Endothelial cell (in vitro differentiated cells): Measurements from ENCODE around the gene CLEC1A. TPM values are rescaled to one million over a fixed set of nuclear protein-coding genes. Genes with fewer than 3 reads are reported as not detected.

Source experiments
- DNase-seq: peaks from one replicate; pipeline ENCODE4 v3.0.0; 2021; ENCODE audit warnings: low spot score
- H3K27ac Mint-ChIP-seq: one replicate; pipeline ENCODE4 v1.8.0; 2021; ENCODE audit warnings: mixed read lengths, inconsistent platforms; ENCODE audit not compliant: unreplicated experiment
- H3K27me3 Mint-ChIP-seq: one replicate; pipeline ENCODE4 v1.8.0; 2021; ENCODE audit warnings: mild to moderate bottlenecking, moderate library complexity, mixed read lengths, inconsistent platforms; ENCODE audit not compliant: unreplicated experiment
- H3K36me3 Mint-ChIP-seq: one replicate; pipeline ENCODE4 v1.8.0; 2021; ENCODE audit warnings: mild to moderate bottlenecking, low read depth, mixed read lengths, inconsistent platforms; ENCODE audit not compliant: unreplicated experiment
- H3K4me1 Mint-ChIP-seq: one replicate; pipeline ENCODE4 v1.8.0; 2021; ENCODE audit warnings: mild to moderate bottlenecking, mixed read lengths, inconsistent platforms; ENCODE audit not compliant: unreplicated experiment
- H3K4me3 Mint-ChIP-seq: one replicate; pipeline ENCODE4 v1.8.0; 2021; ENCODE audit warnings: mild to moderate bottlenecking, mixed read lengths, inconsistent platforms; ENCODE audit not compliant: unreplicated experiment
- H3K9me3 Mint-ChIP-seq: one replicate; pipeline ENCODE4 v1.8.0; 2021; ENCODE audit warnings: mixed read lengths, inconsistent platforms; ENCODE audit not compliant: unreplicated experiment
- total RNA-seq: library from RNA; stranded (reverse); fragmentation: NEBNext Ultra II Directional; extraction: Animal tissue kit (Norgen Biotek cat#: 25700); gene quantifications from one replicate; pipeline ENCODE4 v1.2.1, GENCODE V29; 2021; ENCODE audit not compliant: unreplicated experiment
- TF ChIP-seq, protein P1 (sequence below): fragments of 200-600 bp; sonication (generic); IDR thresholded peaks from one replicate; pipeline ENCODE4 v1.5.0; 2021; ENCODE audit warnings: antibody characterized with exemption; ENCODE audit not compliant: unreplicated experiment

CLEC1A gene
- total RNA-seq, 1 donor from 2014 or later, result 29.3 TPM

DNA sequence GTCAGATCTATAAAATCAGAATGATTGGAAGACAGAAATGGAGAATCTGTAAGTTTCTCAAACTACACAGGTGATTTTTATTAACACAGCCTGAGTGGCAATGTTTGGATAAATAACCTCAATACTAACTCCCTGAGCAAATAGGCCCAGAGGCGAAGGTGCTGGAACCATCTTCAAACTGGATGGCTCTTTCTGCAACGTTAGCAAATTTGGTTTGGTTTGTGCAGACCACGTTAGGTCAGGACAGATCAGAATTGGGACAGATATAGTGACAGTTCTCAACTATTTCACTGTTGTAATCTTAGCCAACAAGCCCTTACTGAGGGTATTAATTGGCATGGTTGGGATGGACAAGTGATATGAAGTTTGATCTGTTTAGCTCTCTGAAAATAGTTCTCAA, 77.4 kb downstream of the CLEC1A start:
- H3K4me1 Mint-ChIP-seq, result peaks cover 5% of the 10 kb centered on the region
- H3K27ac Mint-ChIP-seq, result no peak overlapping the region
- TF ChIP-seq, protein P1, sequence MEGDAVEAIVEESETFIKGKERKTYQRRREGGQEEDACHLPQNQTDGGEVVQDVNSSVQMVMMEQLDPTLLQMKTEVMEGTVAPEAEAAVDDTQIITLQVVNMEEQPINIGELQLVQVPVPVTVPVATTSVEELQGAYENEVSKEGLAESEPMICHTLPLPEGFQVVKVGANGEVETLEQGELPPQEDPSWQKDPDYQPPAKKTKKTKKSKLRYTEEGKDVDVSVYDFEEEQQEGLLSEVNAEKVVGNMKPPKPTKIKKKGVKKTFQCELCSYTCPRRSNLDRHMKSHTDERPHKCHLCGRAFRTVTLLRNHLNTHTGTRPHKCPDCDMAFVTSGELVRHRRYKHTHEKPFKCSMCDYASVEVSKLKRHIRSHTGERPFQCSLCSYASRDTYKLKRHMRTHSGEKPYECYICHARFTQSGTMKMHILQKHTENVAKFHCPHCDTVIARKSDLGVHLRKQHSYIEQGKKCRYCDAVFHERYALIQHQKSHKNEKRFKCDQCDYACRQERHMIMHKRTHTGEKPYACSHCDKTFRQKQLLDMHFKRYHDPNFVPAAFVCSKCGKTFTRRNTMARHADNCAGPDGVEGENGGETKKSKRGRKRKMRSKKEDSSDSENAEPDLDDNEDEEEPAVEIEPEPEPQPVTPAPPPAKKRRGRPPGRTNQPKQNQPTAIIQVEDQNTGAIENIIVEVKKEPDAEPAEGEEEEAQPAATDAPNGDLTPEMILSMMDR, result no peak
- DNase-seq, result no peak
- H3K9me3 Mint-ChIP-seq, result no peaks in the 10 kb centered on the region
- no peaks in the 10 kb centered on the region for H3K36me3 Mint-ChIP-seq
- H3K4me3 Mint-ChIP-seq, result no peak overlapping the region
- no peaks in the 10 kb centered on the region for H3K27me3 Mint-ChIP-seq

Other genes with a start within 250 kb of the CLEC1A start
- gene CLEC2B, start 229.6 kb downstream of the CLEC1A start, total RNA-seq, result not detected
- not detected for gene KLRF2, start 217.5 kb downstream of the CLEC1A start, total RNA-seq
- gene CLEC2A, start 166.6 kb downstream of the CLEC1A start, total RNA-seq, result not detected
- gene CLEC12A, start 127.6 kb downstream of the CLEC1A start, total RNA-seq, result not detected
- gene CLEC1B, start 99.9 kb downstream of the CLEC1A start, total RNA-seq, result not detected
- gene CLEC12B, start 88.4 kb downstream of the CLEC1A start, total RNA-seq, result not detected
- gene CLEC9A, start 68.3 kb downstream of the CLEC1A start, total RNA-seq, result not detected
- gene CLEC7A, start 31.2 kb upstream of the CLEC1A start, total RNA-seq, result not detected
- not detected for gene OLR1, start 73.1 kb upstream of the CLEC1A start, total RNA-seq
- not detected for gene TMEM52B, start 80.0 kb upstream of the CLEC1A start, total RNA-seq
- 133 TPM for gene GABARAPL1, start 113.9 kb upstream of the CLEC1A start, total RNA-seq
- gene KLRD1, start 208.9 kb upstream of the CLEC1A start, total RNA-seq, result 0.49 TPM